HEK293 (cell line): ENCODE measurements around the gene NAALADL2.

ENCODE experiments used
- CTCF ChIA-PET: fragments of 350-600 bp; formaldehyde crosslinking; extraction: SDS; loops from one replicate; lab custom pipeline; 2021; ENCODE audit warnings: antibody characterized with exemption; lab: Yijun Ruan, JAX
- POLR2A ChIA-PET: fragments of 300-600 bp; formaldehyde crosslinking; extraction: SDS; loops from one replicate; lab custom pipeline; 2020; ENCODE audit warnings: antibody characterized with exemption, inconsistent platforms; lab: Yijun Ruan, JAX
- H3K27ac ChIP-seq: fragments of 200-500 bp; sonication (Bioruptor generic); 2 replicates; pipeline ENCODE4 v1.5.1; 2014; ENCODE audit warnings: low read depth, low read length, control low read depth, inconsistent platforms; ENCODE audit errors: extremely low read depth
- H3K36me3 ChIP-seq, 2 experiments: fragments of 200-500 bp in 1 of 2; sonication (Bioruptor generic) in 1 of 2; 1 replicate in 1 of 2; 2 replicates in 1 of 2; pipeline ENCODE4 v1.5.1; 2014 to 2017; ENCODE audit warnings: inconsistent platforms in 2 of 2, low read length in 2 of 2; ENCODE audit not compliant: control insufficient read depth in 2 of 2, insufficient read depth in 1 of 2
- H3K4me1 ChIP-seq: fragments of 200-500 bp; sonication (Bioruptor generic); 2 replicates; pipeline ENCODE4 v1.5.1; 2014; ENCODE audit warnings: mild to moderate bottlenecking, low read length, inconsistent platforms; ENCODE audit not compliant: control insufficient read depth, insufficient read depth
- H3K4me3 ChIP-seq: 2 replicates; pipeline ENCODE4 v1.5.1; 2011; ENCODE audit warnings: low read depth, mild to moderate bottlenecking, control low read depth, low read length, moderate library complexity
- H3K9me3 ChIP-seq: fragments of 200-500 bp; sonication (Bioruptor generic); 2 replicates; pipeline ENCODE4 v1.5.1; 2014; ENCODE audit warnings: low read depth, low read length, inconsistent platforms; ENCODE audit not compliant: control insufficient read depth, insufficient read depth
- GFI1B ChIP-seq: fragments of 450-650 bp; formaldehyde crosslinking; IDR thresholded peaks from 2 replicates; pipeline ENCODE4 v1.5.1; 2016; ENCODE audit warnings: missing biosample characterization, missing genetic modification characterization
- HOXA7 ChIP-seq: sonication (generic); formaldehyde crosslinking; IDR thresholded peaks from 2 replicates; pipeline ENCODE4 v1.8.1; 2022; ENCODE audit warnings: missing genetic modification reagents, borderline replicate concordance
- KLF1 ChIP-seq: fragments of 450-650 bp; formaldehyde crosslinking; IDR thresholded peaks from 2 replicates; pipeline ENCODE4 v1.5.1; 2016; ENCODE audit warnings: missing biosample characterization, missing genetic modification characterization
- SCRT2 ChIP-seq: fragments of 450-650 bp; formaldehyde crosslinking; IDR thresholded peaks from 2 replicates; pipeline ENCODE4 v1.5.1; 2016; ENCODE audit warnings: missing biosample characterization, missing genetic modification characterization
- ZBTB48 ChIP-seq: fragments of 450-650 bp; formaldehyde crosslinking; IDR thresholded peaks from 2 replicates; pipeline ENCODE4 v1.5.1; 2016; ENCODE audit warnings: missing biosample characterization, missing genetic modification characterization
- ZNF10 ChIP-seq: fragments of 450-650 bp; formaldehyde crosslinking; IDR thresholded peaks from 2 replicates; pipeline ENCODE4 v1.5.1; 2017; ENCODE audit warnings: missing biosample characterization, missing genetic modification characterization
- ZNF211 ChIP-seq: fragments of 450-650 bp; formaldehyde crosslinking; IDR thresholded peaks from 2 replicates; pipeline ENCODE4 v1.5.1; 2016; ENCODE audit warnings: low read depth, missing biosample characterization, missing genetic modification characterization
- ZNF335 ChIP-seq: fragments of 450-650 bp; formaldehyde crosslinking; conservative IDR thresholded peaks from 2 replicates; pipeline ENCODE4 v1.5.1; 2016; ENCODE audit warnings: missing biosample characterization, missing genetic modification characterization
- ZNF404 ChIP-seq: fragments of 450-650 bp; formaldehyde crosslinking; IDR thresholded peaks from 2 replicates; pipeline ENCODE4 v1.5.1; 2017; ENCODE audit warnings: missing biosample characterization, missing genetic modification characterization
- ZNF501 ChIP-seq: fragments of 450-650 bp; formaldehyde crosslinking; IDR thresholded peaks from 2 replicates; pipeline ENCODE4 v1.5.1; 2016; ENCODE audit warnings: missing biosample characterization, missing genetic modification characterization
- ZNF530 ChIP-seq: fragments of 450-650 bp; formaldehyde crosslinking; IDR thresholded peaks from 2 replicates; pipeline ENCODE4 v1.5.1; 2016; ENCODE audit warnings: low read depth, missing biosample characterization, missing genetic modification characterization
- ZNF560 ChIP-seq: fragments of 450-650 bp; formaldehyde crosslinking; IDR thresholded peaks from 2 replicates; pipeline ENCODE4 v1.5.1; 2017; ENCODE audit warnings: missing biosample characterization, missing genetic modification characterization, borderline replicate concordance
- ZNF600 ChIP-seq: fragments of 450-650 bp; formaldehyde crosslinking; IDR thresholded peaks from 2 replicates; pipeline ENCODE4 v1.5.1; 2016; ENCODE audit warnings: missing biosample characterization, missing genetic modification characterization
- ZNF664 ChIP-seq: fragments of 450-650 bp; formaldehyde crosslinking; IDR thresholded peaks from 2 replicates; pipeline ENCODE4 v1.5.1; 2016; ENCODE audit warnings: missing biosample characterization, missing genetic modification characterization
- ZNF704 ChIP-seq: fragments of 450-650 bp; formaldehyde crosslinking; IDR thresholded peaks from 2 replicates; pipeline ENCODE4 v1.5.1; 2016; ENCODE audit warnings: missing biosample characterization, missing genetic modification characterization
- ZSCAN18 ChIP-seq: fragments of 450-650 bp; formaldehyde crosslinking; IDR thresholded peaks from 2 replicates; pipeline ENCODE4 v1.5.1; 2016; ENCODE audit warnings: missing biosample characterization, missing genetic modification characterization
- ZSCAN5A ChIP-seq: fragments of 450-650 bp; formaldehyde crosslinking; IDR thresholded peaks from 2 replicates; pipeline ENCODE4 v1.5.1; 2016; ENCODE audit warnings: missing biosample characterization, missing genetic modification characterization

The NAALADL2 gene

GRCh38 chr3:174859114-174859735, at the start of gene NAALADL2:
TSS of gene NAALADL2 (plus strand) at chr3:174859334.
- TF ChIP-seq ZNF530 (tag by site-specific recombination) (no peak), ZNF211 (no peak), ZNF664 (tag by site-specific recombination) (no peak), ZBTB48 (tag by site-specific recombination) (no peak), ZNF704 (tag by site-specific recombination) (no peak), KLF1 (no peak), ZNF600 (tag by site-specific recombination) (no peak), ZNF10 (tag by site-specific recombination) (no peak), ZNF335 (no peak), HOXA7 (CRISPR knock-in tag) (no peak), ZSCAN5A (tag by site-specific recombination) (no peak), ZNF501 (tag by site-specific recombination) (no peak)
- no peak within 1 kb of the TSS for H3K27ac ChIP-seq
- H3K4me3 ChIP-seq, result no peak within 1 kb of the TSS
- POLR2A ChIA-PET, result no interaction called here
- CTCF ChIA-PET, result no interaction called here
- no peaks in the 10 kb centered on the region for H3K36me3 ChIP-seq
- H3K4me1 ChIP-seq, result no peaks in the 10 kb centered on the region
- H3K9me3 ChIP-seq, result no peaks in the 10 kb centered on the region

GRCh38 chr3:174810254-174810653, 48.9 kb upstream of the NAALADL2 start:
- TF ChIP-seq GFI1B (tag by site-specific recombination) (no peak), ZNF404 (no peak)
- TF ChIP-seq, all 188 proteins: peak for 0
- Histone ChIP-seq H3K4me3 (no peak overlapping the region), H3K27ac (no peak overlapping the region), H3K4me1 (no peaks in the 10 kb centered on the region), H3K9me3 (no peaks in the 10 kb centered on the region), H3K36me3 (no peaks in the 10 kb centered on the region)
- CTCF ChIA-PET, result no interaction called here
- POLR2A ChIA-PET, result no interaction called here

GRCh38 chr3:174812172-174812862, 46.8 kb upstream of the NAALADL2 start:
- no peaks in the 10 kb centered on the region for H3K9me3 ChIP-seq
- H3K36me3 ChIP-seq, result no peaks in the 10 kb centered on the region
- ChIA-PET CTCF (interaction anchor here (0.6 kb wide), 1 partner anchor 1451 kb away, joined by 3 read pairs; no protein-coding TSS in a partner anchor), POLR2A (no interaction called here)
- H3K27ac ChIP-seq, result no peak overlapping the region
- H3K4me3 ChIP-seq, result no peak overlapping the region
- no peaks in the 10 kb centered on the region for H3K4me1 ChIP-seq
- no peak for TF ChIP-seq ZSCAN18
- TF ChIP-seq SCRT2 (tag by site-specific recombination), result peak; percentile 55
- TF ChIP-seq ZNF560 (tag by site-specific recombination), result no peak
- no peak for TF ChIP-seq ZNF10 (tag by site-specific recombination)
